GM12892 (cell line): Measurements from ENCODE around the gene TUBA8.

Experiments used
- POLR2A ChIP-seq: IDR thresholded peaks from 2 replicates; pipeline ENCODE4 v1.6.1; 2011; ENCODE audit warnings: low read depth, low read length, control low read depth
- POLR2AphosphoS5 ChIP-seq: IDR thresholded peaks from 2 replicates; pipeline ENCODE4 v1.6.1; 2011; ENCODE audit warnings: low read depth, low read length, control low read depth
- TAF1 ChIP-seq: IDR thresholded peaks from 2 replicates; pipeline ENCODE4 v1.6.1; 2011; ENCODE audit warnings: low read depth, mild to moderate bottlenecking, control low read depth, low read length, borderline replicate concordance

DNA sequence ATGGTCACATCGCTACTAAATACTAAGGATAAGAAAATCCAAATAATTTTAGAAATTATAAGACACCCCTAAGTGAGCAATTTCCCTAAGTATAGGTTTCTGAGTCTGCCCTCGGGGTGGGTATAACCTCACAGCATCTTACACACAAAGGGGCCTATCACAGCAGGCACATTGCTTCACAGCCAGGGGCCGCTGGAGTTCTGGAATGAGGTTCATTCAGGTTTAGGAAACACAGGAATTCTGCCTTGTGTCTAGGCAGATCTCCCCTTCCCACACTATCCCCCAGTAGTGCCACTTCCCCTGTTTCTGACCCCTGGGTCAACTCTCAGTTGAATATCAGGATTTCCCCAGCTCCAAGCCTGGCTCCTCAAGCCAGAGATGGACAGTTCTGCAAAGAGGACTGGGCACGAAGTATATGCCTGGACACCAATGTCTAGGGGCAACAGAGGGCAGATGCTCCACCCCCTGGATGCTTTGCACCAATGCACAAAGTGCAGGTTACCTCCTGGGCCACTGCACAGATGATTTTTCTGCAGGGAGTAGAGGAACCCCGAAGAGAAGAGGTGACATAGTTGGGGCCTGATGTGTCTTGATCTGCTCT, 11.4 kb downstream of the TUBA8 start:
- TF ChIP-seq POLR2AphosphoS5 (no peak), POLR2A (no peak), TAF1 (no peak)
